Upper lobe of right lung (tissue), 1 donor: Measurements from ENCODE around the gene RAP2A. TPM values are rescaled to one million over a fixed set of nuclear protein-coding genes. Genes with fewer than 3 reads are reported as not detected.

Experiments used
- total RNA-seq: library from RNA; stranded (reverse); fragmentation: NEBNext Ultra II Directional; extraction: Animal tissue kit (Norgen Biotek cat#: 25700); gene quantifications from one replicate; pipeline ENCODE4 v1.2.1, GENCODE V29; 2021
- donor health status: DM: no; HTN: yes; CAD: no; lungs with severe emphysema.

The RAP2A gene
- total RNA-seq, 1 donor from 2014 or later: 60.5 TPM

Other genes starting within 250 kb of the RAP2A start
- 60.6 TPM for gene MBNL2, start 211.8 kb upstream of the RAP2A start, total RNA-seq